Limb (tissue), 2 donors: ENCODE results near the gene GLP1R.

Source experiments
- DNase-seq, 2 donors: peaks; one replicate each; pipeline ENCODE4 v3.0.0-alpha.2; 2016; ENCODE audit errors: extremely low spot score in 2 of 2

The GLP1R gene

DNA sequence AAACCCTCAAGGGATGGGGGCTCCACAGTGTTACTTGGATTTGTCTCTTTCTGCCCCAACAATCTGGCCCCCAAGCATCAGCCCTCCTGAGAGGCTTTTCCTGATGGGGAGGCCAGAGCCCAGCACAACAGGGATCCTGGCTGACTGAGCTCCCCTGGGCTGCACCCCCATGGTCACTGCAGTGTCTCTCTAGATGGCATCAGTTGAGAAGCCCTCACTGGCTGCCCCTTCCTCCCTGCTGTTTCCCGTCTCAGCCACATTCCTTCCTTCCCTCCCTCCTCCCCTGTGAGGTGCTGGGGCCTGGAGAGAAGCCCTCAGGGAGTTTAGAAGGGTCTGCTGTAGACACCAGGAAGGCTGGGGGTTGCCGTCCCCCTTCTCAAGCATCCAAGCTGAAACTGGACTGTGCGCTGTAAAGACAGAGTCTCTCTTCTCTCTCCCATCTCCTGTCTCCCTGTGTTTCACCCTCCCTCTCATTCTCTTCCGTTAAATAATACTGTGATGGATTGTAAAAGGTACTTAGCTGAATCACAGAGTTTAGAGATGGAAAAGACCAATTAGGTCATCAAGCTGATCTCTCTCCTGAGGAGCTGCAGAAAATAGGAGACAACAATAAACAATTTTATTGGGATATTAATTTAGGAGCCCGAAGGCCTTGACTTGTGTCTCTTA lies 36.7 kb downstream of the GLP1R start:
- DNase-seq = no peak

DNA sequence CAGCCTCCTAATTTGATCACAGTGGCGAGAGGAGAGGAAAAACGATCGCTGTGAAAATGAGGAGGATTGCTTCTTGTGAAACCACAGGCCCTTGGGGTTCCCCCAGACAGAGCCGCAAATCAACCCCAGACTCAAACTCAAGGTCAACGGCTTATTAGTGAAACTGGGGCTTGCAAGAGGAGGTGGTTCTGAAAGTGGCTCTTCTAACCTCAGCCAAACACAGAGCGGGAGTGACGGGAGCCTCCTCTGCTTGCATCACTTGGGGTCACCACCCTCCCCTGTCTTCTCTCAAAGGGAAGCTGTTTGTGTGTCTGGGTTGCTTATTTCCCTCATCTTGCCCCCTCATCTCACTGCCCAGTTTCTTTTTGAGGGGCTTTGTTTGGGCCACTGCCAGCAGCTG lies 37.7 kb downstream of the GLP1R start:
- DNase-seq = no peak

DNA sequence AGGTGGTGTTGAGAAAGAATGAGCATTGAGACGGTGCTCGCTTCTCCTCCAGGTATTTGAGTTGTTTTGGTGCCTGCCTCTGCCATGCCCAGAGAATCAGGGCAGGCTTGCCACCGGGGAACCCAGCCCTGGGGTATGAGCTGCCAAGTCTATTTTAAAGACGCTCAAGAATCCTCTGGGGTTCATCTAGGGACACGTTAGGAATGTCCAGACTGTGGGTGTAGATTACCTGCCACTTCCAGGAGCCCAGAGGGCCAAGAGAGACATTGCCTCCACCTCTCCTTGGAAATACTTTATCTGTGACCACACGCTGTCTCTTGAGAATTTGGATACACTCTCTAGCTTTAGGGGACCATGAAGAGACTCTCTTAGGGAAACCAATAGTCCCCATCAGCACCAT lies 38.1 kb downstream of the GLP1R start:
- no peak for DNase-seq

DNA sequence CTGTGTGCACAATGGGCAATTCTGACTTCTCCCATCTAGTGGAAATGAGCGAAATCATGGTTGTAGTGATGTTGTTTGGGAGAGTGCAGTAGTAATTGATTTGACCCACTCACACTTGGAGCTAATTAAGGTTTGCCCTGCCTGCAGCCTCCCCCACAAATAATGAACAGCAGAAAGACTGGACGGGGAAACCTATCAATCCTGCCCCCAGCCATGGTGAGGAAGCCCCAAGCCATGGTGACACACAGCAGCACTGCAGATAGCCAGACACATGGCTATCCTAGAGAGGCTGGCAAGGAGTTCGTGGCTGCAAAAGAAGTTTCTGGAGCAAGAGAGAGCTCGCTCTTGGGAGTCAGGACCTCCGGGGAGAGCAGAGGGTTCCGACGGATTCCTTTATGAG lies 38.6 kb downstream of the GLP1R start:
- DNase-seq = no peak

DNA sequence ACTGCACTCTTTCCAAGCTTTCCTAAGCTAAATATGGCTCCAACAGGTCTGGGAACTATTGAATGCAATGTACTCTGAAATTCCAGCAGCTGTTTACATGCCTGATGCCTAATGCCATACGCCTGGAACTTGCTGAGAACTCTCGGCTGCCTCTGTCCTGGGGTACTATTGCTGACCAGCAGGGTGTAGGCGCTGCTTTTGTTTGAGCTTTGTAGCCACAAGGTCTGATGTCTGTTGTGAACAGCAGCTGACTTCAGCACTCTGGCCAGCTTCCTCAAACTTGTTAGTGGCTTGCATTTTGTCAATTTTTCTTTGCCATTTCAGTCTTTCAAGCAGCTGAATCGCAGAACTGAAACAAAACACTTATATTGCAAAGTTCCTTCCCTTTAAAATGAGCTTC lies 39.8 kb downstream of the GLP1R start:
- peak; percentile 63 to 67 for DNase-seq

DNA sequence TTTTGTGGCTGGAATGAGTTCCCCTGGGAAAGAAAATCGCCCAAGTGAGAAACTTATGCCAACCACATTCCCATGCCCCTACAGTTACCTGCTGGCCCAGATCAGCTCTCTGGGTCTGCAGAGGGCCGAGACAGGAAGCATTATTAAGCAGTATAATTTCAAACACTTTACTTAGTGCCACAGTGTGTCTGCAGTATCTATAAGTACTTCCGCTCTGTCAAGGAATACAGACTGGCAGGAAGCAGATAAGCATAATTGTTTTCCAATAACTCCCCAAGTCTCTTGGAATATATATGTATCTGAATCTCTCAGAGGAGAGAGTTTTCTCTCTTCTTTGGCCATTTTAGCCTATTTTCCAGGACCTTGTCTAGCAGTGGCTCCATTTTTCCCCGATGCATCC lies 41.5 kb downstream of the GLP1R start:
- DNase-seq = no peak

DNA sequence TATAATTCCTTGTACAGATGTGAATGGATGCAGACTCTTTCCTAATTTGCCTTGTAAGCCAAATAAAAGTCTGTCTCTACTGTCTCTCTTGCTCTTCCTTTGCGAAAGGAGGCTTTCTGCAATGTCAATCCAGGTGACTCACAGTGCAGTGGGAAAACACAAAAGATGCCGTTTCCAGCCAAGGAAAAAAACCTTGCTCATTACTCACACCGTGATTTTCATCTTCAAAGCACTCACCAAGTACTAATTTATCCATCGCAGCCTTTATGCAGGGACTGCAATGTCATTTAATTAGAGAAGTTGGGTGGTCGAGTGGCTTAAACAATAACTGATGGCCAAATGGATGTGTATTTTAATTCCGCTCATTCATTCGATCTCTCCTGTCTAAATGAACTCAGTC lies 42.6 kb downstream of the GLP1R start:
- no peak for DNase-seq

DNA sequence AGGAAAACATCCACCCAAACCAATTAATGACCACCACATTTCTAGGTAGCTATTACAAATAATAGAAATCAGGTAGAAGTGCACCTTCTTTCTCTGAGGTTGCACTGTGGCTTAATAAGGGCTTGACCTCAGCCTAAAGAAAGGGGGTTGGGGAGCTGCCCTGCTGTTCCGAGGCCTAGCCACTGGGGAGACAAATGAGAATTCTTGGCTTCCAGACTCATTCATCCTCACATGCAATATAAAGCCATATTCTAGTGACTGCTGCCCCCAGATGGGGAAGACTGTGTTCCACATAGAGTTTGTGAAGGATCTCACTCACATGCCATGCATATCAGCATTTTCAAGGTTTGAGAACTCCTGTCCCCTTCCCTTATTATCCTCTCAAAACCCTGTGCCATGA lies 43.5 kb downstream of the GLP1R start:
- DNase-seq = no peak

DNA sequence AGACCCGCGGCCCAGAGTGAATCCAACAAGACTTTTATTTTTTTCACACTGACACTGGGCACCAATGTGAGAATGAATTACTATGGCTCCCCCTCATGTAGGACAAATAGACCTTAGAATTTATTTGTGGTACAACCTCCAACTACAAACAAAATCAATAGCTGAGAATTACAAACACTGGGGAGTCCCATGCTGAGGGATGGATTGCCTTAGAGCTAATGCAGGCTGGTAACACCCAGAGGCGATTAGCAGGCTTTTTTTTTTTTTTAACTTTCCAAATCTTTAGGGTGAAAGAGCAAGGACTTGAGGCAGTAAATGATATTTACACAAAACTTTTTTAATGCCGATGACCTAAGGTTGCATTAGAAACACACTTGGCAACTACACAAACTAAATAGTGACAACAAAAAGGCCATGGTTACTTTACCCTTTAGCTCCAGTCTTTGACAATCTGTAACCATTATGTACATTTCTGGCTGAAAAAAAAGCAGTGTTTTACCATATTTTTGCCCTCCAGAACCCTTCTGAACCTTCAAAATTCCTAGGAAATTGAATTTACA lies 44.6 kb downstream of the GLP1R start:
- no peak for DNase-seq

DNA sequence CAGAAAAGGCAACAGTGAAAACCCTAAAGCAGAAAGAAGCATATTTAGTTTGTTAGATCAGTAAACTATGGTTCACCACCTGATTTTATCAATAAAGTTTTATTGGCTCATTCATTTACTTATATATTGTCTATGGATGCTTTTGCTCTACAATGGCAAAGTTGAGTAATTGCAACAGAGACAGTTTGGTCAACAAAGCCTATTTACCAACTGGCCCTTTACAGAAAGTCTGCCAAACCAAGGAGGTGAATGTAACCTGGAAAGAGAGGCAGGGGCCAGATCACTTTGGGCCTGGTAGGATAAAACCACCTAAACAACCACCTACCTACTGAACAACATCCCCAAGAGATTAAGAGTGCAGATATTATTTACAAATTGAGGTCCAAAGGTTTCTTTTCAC lies 47.0 kb downstream of the GLP1R start:
- DNase-seq = no peak

DNA sequence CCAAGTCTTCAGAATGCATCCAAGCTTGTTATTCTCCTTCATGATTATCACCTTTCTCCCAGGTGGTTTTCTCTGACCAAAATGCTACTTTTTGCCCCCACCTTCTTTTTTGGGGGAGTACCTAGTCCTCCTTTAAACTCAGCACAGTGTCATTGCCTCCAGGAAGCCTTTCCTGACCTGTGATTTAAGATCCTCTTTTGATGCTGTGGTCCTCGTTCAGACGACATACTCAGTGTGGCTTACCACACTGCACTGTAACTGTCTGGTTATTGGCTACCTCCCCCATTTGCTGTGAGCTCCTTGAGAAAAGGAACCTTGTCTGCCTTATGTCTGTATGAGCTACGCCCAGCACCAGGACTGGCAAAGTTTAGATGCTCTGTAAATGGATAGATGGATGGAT lies 51.8 kb downstream of the GLP1R start:
- no peak for DNase-seq

DNA sequence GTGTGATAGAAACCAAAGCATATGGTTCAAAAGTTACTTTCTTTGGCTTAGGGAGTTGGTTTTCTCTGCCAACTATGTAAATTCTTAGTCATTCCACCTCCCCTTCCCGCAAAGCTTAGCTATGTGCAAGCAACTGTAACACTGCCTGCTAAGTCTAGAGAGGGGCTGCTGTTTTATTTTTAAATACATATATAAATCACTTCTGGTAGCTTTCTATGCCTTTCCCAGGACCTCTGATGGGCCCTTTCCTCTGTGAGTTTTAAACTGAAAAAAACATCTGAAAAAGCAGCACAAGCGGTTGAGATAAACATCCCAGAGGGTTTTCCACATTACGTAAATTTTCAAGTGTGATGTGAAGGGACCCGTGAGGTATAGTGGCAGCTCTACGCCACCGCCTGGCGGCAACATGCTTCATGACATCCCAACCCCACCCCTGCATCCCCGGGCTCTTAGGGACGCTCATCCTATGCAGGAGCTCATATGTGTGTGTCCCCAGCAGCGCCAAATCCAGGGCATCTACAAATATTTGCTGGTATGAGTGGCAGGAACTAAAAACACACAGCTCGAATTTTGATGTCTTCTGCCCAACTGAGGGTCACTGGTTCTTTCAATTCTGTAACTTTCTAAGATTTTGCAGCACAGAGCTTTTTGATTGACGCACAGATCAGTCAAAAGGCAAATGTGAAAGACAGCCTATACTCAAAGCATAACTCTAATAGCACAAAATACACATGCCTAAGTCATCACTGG lies 53.7 kb downstream of the GLP1R start:
- DNase-seq = peak; percentile 47 to 67

DNA sequence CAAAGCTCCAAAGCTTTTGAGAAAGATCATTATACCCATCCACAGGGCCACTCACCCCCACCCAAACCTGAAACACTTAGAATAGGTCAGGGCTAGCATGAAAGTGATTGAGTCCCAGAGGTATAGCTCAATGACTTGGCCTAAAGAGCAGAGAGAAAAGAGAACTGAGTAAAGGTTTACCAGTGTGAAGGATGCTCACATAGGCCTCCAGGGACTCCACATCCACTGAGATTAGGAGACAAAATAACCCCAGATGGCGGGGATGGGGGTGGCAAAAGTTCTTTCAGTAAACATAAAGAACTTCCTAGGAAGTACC lies 54.2 kb downstream of the GLP1R start:
- no peak for DNase-seq

DNA sequence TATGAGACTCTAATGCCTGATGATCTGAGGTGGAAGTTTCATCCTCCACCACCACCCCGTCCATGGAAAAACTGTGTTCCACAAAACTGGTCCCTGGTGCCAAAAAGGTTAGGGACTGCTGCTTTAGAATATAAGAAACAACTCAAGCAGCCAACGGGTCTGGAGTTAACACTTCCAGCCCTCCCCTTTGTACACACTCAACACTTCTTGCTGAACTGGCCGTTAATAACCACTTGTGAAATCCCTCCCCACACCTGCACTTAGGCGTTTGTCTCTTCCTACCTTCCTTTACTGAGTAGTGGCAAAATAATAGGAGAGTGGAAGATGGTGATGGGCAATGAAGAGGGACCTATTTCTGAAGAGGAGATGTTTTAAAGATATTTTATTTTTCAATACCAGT lies 55.9 kb downstream of the GLP1R start:
- DNase-seq = no peak

DNA sequence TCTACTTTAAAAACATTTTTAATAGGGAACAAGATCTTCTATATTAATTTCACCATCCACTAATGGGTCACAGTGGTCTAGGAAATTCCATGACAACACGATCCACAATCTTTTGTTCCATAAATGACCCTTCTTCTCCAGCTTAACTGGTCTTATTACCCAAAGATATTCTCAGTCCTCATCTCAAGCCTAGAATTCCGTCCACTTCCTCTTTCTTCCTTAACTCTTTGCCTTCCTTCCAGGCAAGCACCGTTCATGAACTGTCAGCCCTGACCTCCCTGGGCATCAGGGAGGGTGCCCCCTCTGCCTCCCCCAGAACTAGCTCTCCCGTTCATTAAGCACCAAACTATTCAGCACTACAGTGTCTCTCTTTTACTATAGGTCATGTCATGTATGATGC lies 58.5 kb downstream of the GLP1R start:
- no peak for DNase-seq

DNA sequence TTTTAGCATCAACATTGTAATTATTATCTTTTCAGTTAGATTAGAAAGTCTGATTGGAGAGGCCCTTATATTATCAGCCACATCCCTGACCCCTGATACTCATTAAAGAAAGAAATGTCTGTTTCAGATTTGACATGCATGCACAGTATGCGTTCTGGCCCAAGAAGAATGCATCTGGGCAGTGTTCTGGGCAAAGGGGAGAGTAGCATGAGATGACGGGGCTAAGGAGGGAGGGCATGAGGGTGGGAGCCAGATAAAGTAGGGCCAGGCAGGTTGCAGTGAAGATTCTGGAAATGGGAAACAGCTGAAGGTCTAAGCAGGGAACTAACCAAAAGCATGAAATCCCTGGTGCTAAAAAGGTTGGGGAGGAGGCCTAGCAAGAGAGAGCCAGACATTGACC lies 59.1 kb downstream of the GLP1R start:
- DNase-seq = no peak

DNA sequence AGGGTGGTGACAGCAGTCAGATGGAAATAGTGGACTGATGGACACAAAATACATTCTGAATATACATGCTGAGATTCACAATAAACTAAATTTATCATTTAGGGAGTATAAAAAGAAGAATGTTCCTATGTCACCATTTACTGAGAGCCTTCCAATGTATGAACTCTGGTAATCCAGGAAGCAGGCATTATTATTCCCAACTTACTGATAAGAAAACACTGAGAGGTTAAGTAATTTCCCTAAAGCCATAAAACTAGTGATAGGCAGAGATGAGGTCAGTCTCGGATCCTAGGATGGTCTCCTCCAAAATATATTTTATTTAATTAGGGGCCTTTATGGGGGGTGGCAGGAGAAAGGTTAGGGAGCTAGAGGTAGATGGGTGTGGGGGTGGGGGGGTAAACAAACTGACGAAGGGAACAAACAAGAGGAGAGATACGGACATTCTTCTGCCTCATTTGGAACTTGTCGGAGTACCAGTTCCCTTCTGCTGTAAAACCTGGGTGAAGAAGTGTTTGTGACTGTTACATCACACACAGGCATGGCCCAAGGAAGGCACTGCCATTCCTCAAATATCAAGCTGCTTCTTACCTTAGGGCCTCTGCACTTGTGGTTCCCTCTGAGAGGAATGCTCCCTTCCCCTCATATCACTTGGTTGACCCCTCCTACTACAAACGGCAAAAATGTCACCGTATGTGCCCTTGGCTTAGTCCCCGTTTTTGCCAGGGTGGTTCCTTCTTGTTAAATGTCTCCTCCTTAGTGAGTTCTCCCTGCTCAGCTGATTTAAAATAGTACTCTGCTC lies 59.7 kb downstream of the GLP1R start:
- no peak for DNase-seq

DNA sequence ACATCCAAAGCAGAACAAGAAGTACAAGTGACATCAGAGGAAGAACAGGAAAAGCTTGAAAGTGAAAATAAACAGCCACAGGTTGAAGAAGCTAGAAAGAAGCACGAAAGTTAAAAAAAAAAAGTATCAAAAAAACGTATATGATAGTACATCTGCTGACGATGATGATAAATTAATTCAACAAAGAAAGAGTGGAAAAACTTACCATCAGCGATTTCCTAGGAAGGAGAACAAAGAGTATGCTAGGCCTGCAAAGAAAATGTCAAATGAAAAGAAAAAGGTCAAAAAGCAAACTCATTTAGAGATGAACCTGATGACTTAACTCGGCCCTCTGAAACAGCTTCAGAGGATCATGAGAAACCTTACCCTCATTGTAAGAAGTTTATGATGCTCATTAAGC lies 62.7 kb downstream of the GLP1R start:
- no peak for DNase-seq

DNA sequence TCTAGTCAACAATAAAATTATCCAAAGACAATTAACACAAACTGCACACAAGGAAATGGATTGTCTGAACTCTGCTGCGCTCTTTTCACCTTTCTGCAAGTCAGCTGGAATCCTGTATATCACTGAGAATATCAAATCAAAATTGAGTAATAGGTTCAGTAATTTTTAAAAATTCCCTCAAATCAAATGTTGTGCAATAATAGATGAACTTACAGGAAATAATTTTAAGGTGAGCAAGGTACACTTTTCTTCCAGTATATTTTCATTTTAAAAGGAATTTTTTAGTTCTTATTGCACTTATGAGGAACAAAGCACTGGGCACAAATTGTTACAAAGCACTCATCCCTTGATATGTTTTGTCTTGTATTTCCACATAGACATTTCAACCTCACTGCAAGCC lies 65.2 kb downstream of the GLP1R start:
- DNase-seq = no peak

DNA sequence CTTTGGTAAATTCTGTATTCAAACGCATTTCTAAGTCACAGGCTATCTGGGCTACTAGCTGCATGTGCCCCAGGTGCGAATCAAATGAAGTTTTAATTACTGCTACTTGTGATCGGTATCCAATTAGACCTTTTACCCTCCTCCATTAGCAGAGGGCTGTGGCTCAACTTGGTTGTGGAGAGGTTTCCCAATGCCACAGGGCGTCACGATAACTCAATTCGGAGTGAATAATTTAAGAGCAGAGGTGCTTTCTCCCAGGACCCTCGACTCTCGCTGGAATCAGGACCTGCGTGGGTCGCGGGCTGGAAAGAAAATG lies 65.8 kb downstream of the GLP1R start:
- no peak for DNase-seq

DNA sequence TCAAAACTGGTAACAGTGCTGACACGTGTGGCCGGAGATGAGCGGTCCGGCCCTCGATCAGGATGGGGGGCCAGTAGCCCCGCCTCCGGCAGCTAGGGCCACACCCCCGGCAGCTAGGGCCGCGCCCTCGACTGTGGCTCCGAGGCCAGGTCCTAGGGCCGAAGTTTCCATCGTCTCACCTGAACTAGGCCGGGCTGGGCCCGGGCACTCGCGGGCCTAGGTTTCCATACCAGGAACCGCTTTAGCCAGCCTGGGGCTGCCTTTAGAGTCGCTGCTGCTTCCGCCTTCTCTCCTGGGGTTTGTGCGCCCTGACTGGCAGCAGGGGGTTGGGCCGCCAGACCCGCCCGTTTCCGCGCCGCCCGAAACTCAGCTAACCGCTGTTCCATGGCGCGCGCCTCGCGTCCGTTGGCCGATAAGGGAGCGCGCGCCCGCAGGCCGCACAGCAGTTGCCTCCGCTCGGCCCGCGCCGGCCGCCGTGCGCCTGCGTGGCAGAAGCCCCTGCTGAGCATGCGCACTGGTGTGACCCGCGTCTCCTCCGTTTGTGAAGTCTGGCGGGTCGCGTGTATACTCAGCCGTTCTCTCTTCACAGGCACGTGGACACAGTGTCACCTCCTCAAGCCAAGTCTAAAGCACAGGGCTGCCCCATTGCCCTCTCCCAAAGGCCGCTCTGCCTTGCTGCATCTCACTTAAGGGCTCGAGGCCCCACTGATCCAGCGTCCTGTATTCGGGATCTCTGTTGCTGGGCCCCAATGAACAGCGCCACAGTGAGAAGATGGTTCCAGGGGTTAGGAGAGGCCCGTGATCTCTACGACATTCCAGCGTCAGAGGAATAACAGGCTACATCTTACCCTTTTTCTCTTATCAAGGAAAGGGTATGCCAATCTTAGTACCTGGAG lies 66.4 kb downstream of the GLP1R start, which contains the start of gene SAYSD1:
SAYSD1 (minus strand) TSS at position 483 of the 896 bp plus-strand sequence; CDS start at position 386, 97 bp downstream.
- peak; percentile 93 to 97 for DNase-seq
